GM23248 (cell line): ENCODE data around the gene ELF4. TPM values are rescaled to one million over a fixed set of nuclear protein-coding genes. Genes with fewer than 3 reads are reported as not detected.

Experiments used
- DNase-seq: peaks from one replicate; pipeline ENCODE4 v3.0.0-alpha.2; 2015
- H2AFZ ChIP-seq: fragments of 200-600 bp; sonication (generic); 2 replicates; pipeline ENCODE4 v1.6.1; 2016; ENCODE audit warnings: antibody characterized with exemption
- H3F3A ChIP-seq: fragments of 200-600 bp; sonication (generic); 2 replicates; pipeline ENCODE4 v1.6.1; 2016; ENCODE audit warnings: mild to moderate bottlenecking, antibody characterized with exemption, mixed run types; ENCODE audit not compliant: insufficient read depth
- H3K27ac ChIP-seq: fragments of 200-600 bp; sonication (generic); 2 replicates; pipeline ENCODE4 v1.5.1; 2016; ENCODE audit warnings: mild to moderate bottlenecking
- H3K27me3 ChIP-seq: fragments of 200-600 bp; sonication (generic); replicated peaks from 2 replicates; pipeline ENCODE4 v1.6.1; 2016; ENCODE audit warnings: mild to moderate bottlenecking; ENCODE audit not compliant: insufficient read depth
- H3K36me3 ChIP-seq: fragments of 200-600 bp; sonication (generic); 2 replicates; pipeline ENCODE4 v1.6.1; 2016; ENCODE audit warnings: low read depth, mild to moderate bottlenecking
- H3K4me1 ChIP-seq: fragments of 200-600 bp; sonication (generic); 2 replicates; pipeline ENCODE4 v1.6.1; 2016; ENCODE audit warnings: mild to moderate bottlenecking; ENCODE audit not compliant: insufficient read depth
- H3K4me2 ChIP-seq: fragments of 200-600 bp; sonication (generic); one replicate; pipeline ENCODE4 v1.6.1; 2016; ENCODE audit warnings: mild to moderate bottlenecking; ENCODE audit not compliant: unreplicated experiment
- H3K4me3 ChIP-seq: fragments of 200-600 bp; sonication (generic); 2 replicates; pipeline ENCODE4 v1.5.1; 2016; ENCODE audit warnings: mild to moderate bottlenecking
- H3K79me2 ChIP-seq: fragments of 200-600 bp; sonication (generic); 2 replicates; pipeline ENCODE4 v1.6.1; 2016; ENCODE audit warnings: mild to moderate bottlenecking; ENCODE audit not compliant: insufficient read depth
- H3K9ac ChIP-seq: fragments of 200-600 bp; sonication (generic); 2 replicates; pipeline ENCODE4 v1.6.1; 2016; ENCODE audit warnings: mild to moderate bottlenecking
- H3K9me2 ChIP-seq: fragments of 200-600 bp; sonication (generic); 2 replicates; pipeline ENCODE4 v1.6.1; 2016; ENCODE audit warnings: mixed run types, mild to moderate bottlenecking, moderate library complexity; ENCODE audit not compliant: insufficient read depth
- H3K9me3 ChIP-seq: fragments of 200-600 bp; sonication (generic); one replicate; pipeline ENCODE4 v1.6.1; 2017; ENCODE audit warnings: low read depth
- H4K20me1 ChIP-seq: fragments of 200-600 bp; sonication (generic); 2 replicates; pipeline ENCODE4 v1.6.0; 2016; ENCODE audit not compliant: insufficient read depth
- EZH2 ChIP-seq: fragments of 200-600 bp; sonication (generic); IDR thresholded peaks from 2 replicates; pipeline ENCODE4 v1.6.1; 2018; ENCODE audit warnings: antibody characterized with exemption, mild to moderate bottlenecking; ENCODE audit not compliant: insufficient read depth, poor library complexity, severe bottlenecking
- EZH2phosphoT487 ChIP-seq: fragments of 200-600 bp; sonication (generic); IDR thresholded peaks from 2 replicates; pipeline ENCODE4 v1.6.1; 2018; ENCODE audit warnings: antibody characterized with exemption, moderate library complexity, mild to moderate bottlenecking, low read depth; ENCODE audit not compliant: insufficient read depth
- WGBS, 2 experiments: methylation state at CpG; one replicate each; pipeline ENCODE4 v1.1.6; 2015 to 2017; ENCODE audit warnings: low lambda C conversion rate in 2 of 2, low coverage in 1 of 2; ENCODE audit errors: missing lambda C conversion rate in 2 of 2; 5-methylcytosine and 5-hydroxymethylcytosine counted together
- in situ Hi-C: fragments of 300-500 bp; cut with MboI; formaldehyde crosslinking; loops from 2 replicates; pipeline ENCODE4 v1.15.0; 2020
- polyA plus RNA-seq: library from polyadenylated mRNA; unstranded; fragments of >200 nt; fragmentation: Nextera tagmentation; extraction: Ambion mirVana; gene quantifications from 2 replicates; pipeline ENCODE4 v1.2.1, GENCODE V29; 2016
- total RNA-seq: library from RNA; depleted of rRNA; stranded (reverse); fragments of >200 nt; shearing (Covaris generic); gene quantifications from 2 replicates; pipeline ENCODE4 v1.2.3, GENCODE V29; 2014

The ELF4 gene
- total and polyA plus RNA-seq, 2 experiments from 2014 or later = 9.4 to 16.5 TPM

GRCh38 chrX:130147631-130148030 lies 37.3 kb upstream of the ELF4 start:
- Histone ChIP-seq H3K4me2 (no peak overlapping the region), H3K27me3 (no peaks in the 10 kb centered on the region), H3K79me2 (no peaks in the 10 kb centered on the region), H3K9me3 (no peaks in the 10 kb centered on the region), H3K9ac (no peak overlapping the region), H3K4me1 (no peaks in the 10 kb centered on the region), H3F3A (no peaks in the 10 kb centered on the region), H4K20me1 (no peaks in the 10 kb centered on the region), H3K36me3 (no peaks in the 10 kb centered on the region), H2AFZ (no peak overlapping the region), H3K9me2 (no peaks in the 10 kb centered on the region), H3K27ac (no peak overlapping the region), H3K4me3 (no peak overlapping the region)
- in situ Hi-C loops = no loop called here
- no peak for DNase-seq
- WGBS, 2 experiments = 93 to 94% methylated on average over 5 of the region's 5 CpGs
- TF ChIP-seq EZH2phosphoT487 (no peak), EZH2 (no peak)

DNA sequence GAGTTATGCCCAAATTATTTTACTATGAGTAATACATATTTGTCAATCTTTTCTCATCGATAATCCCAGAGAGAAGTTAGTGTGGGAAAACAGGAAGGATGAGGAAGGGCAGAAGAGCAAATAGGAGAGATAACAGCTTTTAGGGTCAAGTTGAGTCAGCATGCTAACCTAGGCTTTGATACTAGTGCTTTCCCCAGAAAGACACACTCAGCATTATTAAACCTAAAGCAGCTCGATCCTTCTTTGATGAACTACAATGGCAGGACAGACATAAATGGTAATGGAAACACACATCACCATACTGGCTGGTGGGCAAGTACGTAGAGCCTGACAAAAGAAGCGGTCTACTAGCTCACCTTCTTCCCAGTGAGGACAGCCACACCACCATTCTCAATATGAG lies 34.8 kb upstream of the ELF4 start:
- Histone ChIP-seq H3K4me2 (no peak overlapping the region), H2AFZ (no peak overlapping the region), H4K20me1 (no peaks in the 10 kb centered on the region), H3K36me3 (no peaks in the 10 kb centered on the region), H3F3A (no peaks in the 10 kb centered on the region), H3K4me1 (no peaks in the 10 kb centered on the region), H3K9me3 (no peaks in the 10 kb centered on the region), H3K27ac (no peak overlapping the region), H3K27me3 (no peaks in the 10 kb centered on the region), H3K4me3 (no peak overlapping the region), H3K9ac (no peak overlapping the region), H3K79me2 (no peaks in the 10 kb centered on the region), H3K9me2 (no peaks in the 10 kb centered on the region)
- no peak for TF ChIP-seq EZH2
- TF ChIP-seq EZH2phosphoT487 = no peak
- in situ Hi-C loops = no loop called here
- WGBS, 2 experiments = 75 to 77% methylated on average over 4 of the region's 4 CpGs
- DNase-seq = no peak

DNA sequence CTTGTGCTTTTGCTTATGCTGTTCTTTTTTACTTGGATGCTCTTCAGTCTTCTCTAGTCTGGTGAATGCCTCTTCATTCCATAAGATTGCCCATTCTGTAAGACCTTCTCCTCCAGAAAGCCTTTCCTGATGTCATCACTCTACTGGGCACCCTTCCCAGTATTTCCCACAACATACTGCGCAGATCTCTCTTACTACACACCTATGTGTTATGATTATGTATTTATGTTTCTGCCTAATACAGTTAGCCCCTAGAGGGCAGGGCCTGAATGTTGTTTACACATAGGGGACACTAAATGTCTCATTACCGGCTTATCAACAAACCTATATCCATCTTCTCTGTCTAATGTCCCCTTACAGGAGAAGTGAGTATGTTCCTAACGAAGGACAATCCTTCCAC lies 34.2 kb upstream of the ELF4 start:
- H3K27me3 ChIP-seq = no peaks in the 10 kb centered on the region
- TF ChIP-seq EZH2phosphoT487 (no peak), EZH2 (no peak)
- H3K4me3 ChIP-seq = no peak overlapping the region
- H3K4me1 ChIP-seq = no peaks in the 10 kb centered on the region
- H3K36me3 ChIP-seq = no peaks in the 10 kb centered on the region
- no peaks in the 10 kb centered on the region for H3K9me3 ChIP-seq
- no peak overlapping the region for H3K4me2 ChIP-seq
- in situ Hi-C loops = no loop called here
- no peaks in the 10 kb centered on the region for H4K20me1 ChIP-seq
- H3K79me2 ChIP-seq = no peaks in the 10 kb centered on the region
- 100% methylated on average over 2 to 3 of the region's 3 CpGs for WGBS, 2 experiments
- peak; percentile 22 for DNase-seq
- no peak overlapping the region for H3K9ac ChIP-seq
- H2AFZ ChIP-seq = no peak overlapping the region
- H3K9me2 ChIP-seq = no peaks in the 10 kb centered on the region
- no peaks in the 10 kb centered on the region for H3F3A ChIP-seq
- no peak overlapping the region for H3K27ac ChIP-seq

DNA sequence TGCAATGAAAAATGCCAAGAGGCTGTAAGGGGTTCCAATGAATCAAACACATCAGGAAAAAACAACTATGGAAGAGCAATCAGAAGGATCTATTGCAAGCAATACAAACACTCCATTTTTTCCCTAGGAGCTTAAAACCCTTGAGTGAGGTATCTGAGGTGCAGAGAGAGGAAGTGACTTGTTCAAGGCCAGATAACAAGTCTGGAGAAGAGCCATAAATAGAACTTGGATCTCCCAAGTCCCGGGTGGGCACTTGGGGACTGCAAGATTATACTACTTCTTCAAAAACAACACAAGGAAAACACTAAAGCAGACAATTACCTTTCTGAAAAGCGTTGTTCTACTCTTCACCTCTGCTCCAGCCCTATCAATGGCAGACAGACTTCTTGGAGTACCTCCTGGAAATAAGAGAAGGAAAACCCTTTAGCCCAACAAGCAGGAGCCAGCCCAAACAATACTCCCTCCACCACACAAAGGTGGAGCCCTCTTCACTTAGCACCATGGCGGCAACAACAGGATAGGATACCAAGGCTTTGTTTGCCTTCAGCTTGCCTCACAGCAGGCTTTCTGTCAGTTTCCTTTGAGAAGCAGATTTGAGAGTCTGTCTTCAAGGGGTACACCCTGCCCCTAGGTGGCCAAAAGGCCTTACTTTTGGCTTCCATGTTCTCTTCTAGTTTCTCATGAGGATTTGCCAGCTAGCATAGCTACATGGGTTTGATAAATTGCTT lies 29.3 kb upstream of the ELF4 start:
- in situ Hi-C loops = no loop called here
- Histone ChIP-seq H3K9ac (no peak overlapping the region), H3K27me3 (no peaks in the 10 kb centered on the region), H3K4me3 (no peak overlapping the region), H3K79me2 (no peaks in the 10 kb centered on the region), H3K4me1 (no peaks in the 10 kb centered on the region), H3K9me2 (no peaks in the 10 kb centered on the region), H3F3A (no peaks in the 10 kb centered on the region), H3K27ac (no peak overlapping the region), H3K9me3 (no peaks in the 10 kb centered on the region), H3K36me3 (no peaks in the 10 kb centered on the region), H2AFZ (no peak overlapping the region), H3K4me2 (no peak overlapping the region), H4K20me1 (no peaks in the 10 kb centered on the region)
- no peak for TF ChIP-seq EZH2phosphoT487
- no peak for TF ChIP-seq EZH2
- 67 to 69% methylated on average over 3 of the region's 3 CpGs for WGBS, 2 experiments
- DNase-seq = no peak

- Histone ChIP-seq H3K79me2 (no peaks in the 10 kb centered on the region), H3K36me3 (no peaks in the 10 kb centered on the region), H3K9me2 (no peaks in the 10 kb centered on the region), H3K27ac (no peak overlapping the region), H3K4me1 (no peaks in the 10 kb centered on the region), H3K9ac (no peak overlapping the region), H3K27me3 (no peaks in the 10 kb centered on the region), H2AFZ (no peak overlapping the region), H3K4me2 (no peak overlapping the region), H3K4me3 (no peak overlapping the region), H4K20me1 (no peaks in the 10 kb centered on the region), H3K9me3 (no peaks in the 10 kb centered on the region), H3F3A (no peaks in the 10 kb centered on the region)
- 93 to 94% methylated on average over 8 of the region's 8 CpGs for WGBS, 2 experiments
- TF ChIP-seq EZH2 (no peak), EZH2phosphoT487 (no peak)
- in situ Hi-C loops = no loop called here
- no peak for DNase-seq
Measured at GRCh38 chrX:130136961-130137360, 26.7 kb upstream of the ELF4 start.
